Memory B cell (primary cell): ENCODE results near the gene DEFB119.
"Not testable (repeated sequence)": the region's sequence is repeated elsewhere in the genome, so short reads cannot be mapped to it uniquely, and the experiment has no call there.

ENCODE experiments used
- ATAC-seq: fragments of 150-1000 bp; cut with Tn5 transposase; 2 replicates; pipeline ENCODE4 v1.10.0; 2021; ENCODE audit warnings: low read depth, mild to moderate bottlenecking, moderate library complexity
- DNase-seq, 2 donors: peaks; one replicate each; pipeline ENCODE4 v3.0.0; 2022; ENCODE audit warnings: low spot score in 2 of 2
- H3K27ac Mint-ChIP-seq: one replicate; pipeline ENCODE4 v1.8.0; 2022; ENCODE audit warnings: mild to moderate bottlenecking, moderate library complexity, mixed read lengths
- H3K27me3 Mint-ChIP-seq: one replicate; pipeline ENCODE4 v1.8.0; 2022; ENCODE audit warnings: mixed read lengths
- H3K36me3 Mint-ChIP-seq: one replicate; pipeline ENCODE4 v1.8.0; 2022; ENCODE audit warnings: mild to moderate bottlenecking, mixed read lengths
- H3K4me1 Mint-ChIP-seq: one replicate; pipeline ENCODE4 v1.8.0; 2022; ENCODE audit warnings: mixed read lengths
- H3K4me3 Mint-ChIP-seq: one replicate; pipeline ENCODE4 v1.8.0; 2022; ENCODE audit warnings: mild to moderate bottlenecking, moderate library complexity, mixed read lengths
- H3K9me3 Mint-ChIP-seq: one replicate; pipeline ENCODE4 v1.8.0; 2022; ENCODE audit warnings: mixed read lengths

DEFB119 gene, protein sequence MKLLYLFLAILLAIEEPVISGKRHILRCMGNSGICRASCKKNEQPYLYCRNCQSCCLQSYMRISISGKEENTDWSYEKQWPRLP

GRCh38 chr20:31390490-31390889, at the start of gene DEFB119:
TSS of gene DEFB119 (minus strand) at chr20:31390590. CDS start at chr20:31390483, 107 bp downstream.
- Mint-ChIP-seq H3K4me3 (no peak within 1 kb of the TSS), H3K27me3 (peaks cover 15% of the 10 kb centered on the region), H3K4me1 (no peaks in the 10 kb centered on the region), H3K27ac (no peak within 1 kb of the TSS), H3K9me3 (peaks cover 4% of the 10 kb centered on the region), H3K36me3 (no peaks in the 10 kb centered on the region)
- DNase-seq (no peak), ATAC-seq (no peak)

GRCh38 chr20:31430568-31431115, 40.3 kb upstream of the DEFB119 start:
- ATAC-seq, result no peak
- H3K27ac Mint-ChIP-seq, result no peak overlapping the region
- peaks cover 4% of the 10 kb centered on the region for H3K9me3 Mint-ChIP-seq
- no peak for DNase-seq
- H3K27me3 Mint-ChIP-seq, result peaks cover 4% of the 10 kb centered on the region
- no peak overlapping the region for H3K4me3 Mint-ChIP-seq
- H3K4me1 Mint-ChIP-seq, result no peaks in the 10 kb centered on the region
- H3K36me3 Mint-ChIP-seq, result no peaks in the 10 kb centered on the region

- H3K9me3 Mint-ChIP-seq, ATAC-seq, H3K27me3 Mint-ChIP-seq, H3K4me1 Mint-ChIP-seq, H3K27ac Mint-ChIP-seq, H3K4me3 Mint-ChIP-seq, DNase-seq, H3K36me3 Mint-ChIP-seq: not testable (repeated sequence)
Observed at GRCh38 chr20:31427576-31427975, 37.2 kb upstream of the DEFB119 start.

- H3K4me1 Mint-ChIP-seq, H3K36me3 Mint-ChIP-seq, H3K4me3 Mint-ChIP-seq, H3K9me3 Mint-ChIP-seq, ATAC-seq, DNase-seq, H3K27me3 Mint-ChIP-seq, H3K27ac Mint-ChIP-seq: not testable (repeated sequence)
Observed at GRCh38 chr20:31426891-31427551, 36.6 kb upstream of the DEFB119 start.

GRCh38 chr20:31425797-31426196, 35.4 kb upstream of the DEFB119 start:
- Mint-ChIP-seq H3K27ac (no peak overlapping the region), H3K36me3 (no peaks in the 10 kb centered on the region), H3K9me3 (peaks cover 4% of the 10 kb centered on the region), H3K4me3 (no peak overlapping the region), H3K27me3 (no peaks in the 10 kb centered on the region), H3K4me1 (no peaks in the 10 kb centered on the region)
- no peak for ATAC-seq
- DNase-seq, result no peak

GRCh38 chr20:31418307-31418706, 27.9 kb upstream of the DEFB119 start:
- no peak overlapping the region for H3K4me3 Mint-ChIP-seq
- peaks cover 2% of the 10 kb centered on the region for H3K9me3 Mint-ChIP-seq
- ATAC-seq (no peak), DNase-seq (no peak)
- H3K27me3 Mint-ChIP-seq, result peaks cover 4% of the 10 kb centered on the region
- H3K4me1 Mint-ChIP-seq, result no peaks in the 10 kb centered on the region
- H3K27ac Mint-ChIP-seq, result no peak overlapping the region
- H3K36me3 Mint-ChIP-seq, result no peaks in the 10 kb centered on the region

DNA sequence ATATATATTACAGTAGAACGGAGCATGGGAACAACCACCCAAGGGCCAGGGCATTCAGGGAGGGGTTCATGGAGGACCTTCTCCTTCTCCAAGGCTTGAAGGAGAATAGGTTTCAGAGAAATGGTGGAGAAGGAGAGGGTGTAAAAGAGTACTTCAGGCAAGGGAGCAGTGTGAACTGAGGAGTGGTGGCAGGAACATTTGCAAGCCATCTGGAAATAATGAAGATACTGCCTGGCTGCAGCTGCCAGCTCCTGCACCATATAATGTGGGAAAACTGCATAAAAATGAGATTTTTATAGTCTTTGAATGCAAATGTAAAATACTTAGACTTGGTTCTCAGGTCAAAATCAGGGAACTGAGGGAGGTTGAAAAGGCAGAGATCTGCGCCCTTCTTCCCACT, 25.3 kb upstream of the DEFB119 start:
- ATAC-seq (no peak), DNase-seq (no peak)
- H3K4me1 Mint-ChIP-seq, result no peaks in the 10 kb centered on the region
- no peaks in the 10 kb centered on the region for H3K36me3 Mint-ChIP-seq
- H3K27me3 Mint-ChIP-seq, result peaks cover 4% of the 10 kb centered on the region
- H3K27ac Mint-ChIP-seq, result no peak overlapping the region
- peaks cover 2% of the 10 kb centered on the region for H3K9me3 Mint-ChIP-seq
- H3K4me3 Mint-ChIP-seq, result no peak overlapping the region

GRCh38 chr20:31414381-31414780, 24.0 kb upstream of the DEFB119 start:
- no peak for DNase-seq
- H3K36me3 Mint-ChIP-seq, result no peaks in the 10 kb centered on the region
- no peak for ATAC-seq
- no peak overlapping the region for H3K27ac Mint-ChIP-seq
- H3K27me3 Mint-ChIP-seq, result peaks cover 5% of the 10 kb centered on the region
- H3K4me1 Mint-ChIP-seq, result no peaks in the 10 kb centered on the region
- H3K4me3 Mint-ChIP-seq, result no peak overlapping the region
- peaks cover 3% of the 10 kb centered on the region for H3K9me3 Mint-ChIP-seq

- Mint-ChIP-seq H3K27ac (no peak overlapping the region), H3K27me3 (peaks cover 8% of the 10 kb centered on the region), H3K9me3 (peaks cover 1% of the 10 kb centered on the region), H3K4me3 (no peak overlapping the region), H3K36me3 (no peaks in the 10 kb centered on the region), H3K4me1 (no peaks in the 10 kb centered on the region)
- DNase-seq (no peak), ATAC-seq (no peak)
Observed at GRCh38 chr20:31410011-31410410, 19.6 kb upstream of the DEFB119 start.

- H3K36me3 Mint-ChIP-seq, result no peaks in the 10 kb centered on the region
- no peak within 1 kb of the TSS for H3K4me3 Mint-ChIP-seq
- no peak within 1 kb of the TSS for H3K27ac Mint-ChIP-seq
- DNase-seq, result no peak
- no peak for ATAC-seq
- H3K9me3 Mint-ChIP-seq, result peaks cover 1% of the 10 kb centered on the region
- no peaks in the 10 kb centered on the region for H3K4me1 Mint-ChIP-seq
- peaks cover 4% of the 10 kb centered on the region for H3K27me3 Mint-ChIP-seq
Observed at GRCh38 chr20:31406115-31406514, 15.7 kb upstream of the DEFB119 start, which contains the start of gene DEFB121. TSS of gene DEFB121 (minus strand) at chr20:31406215. CDS start at chr20:31406152, 63 bp downstream.

GRCh38 chr20:31403886-31404285, 13.5 kb upstream of the DEFB119 start:
- no peaks in the 10 kb centered on the region for H3K36me3 Mint-ChIP-seq
- H3K27me3 Mint-ChIP-seq, result peaks cover 8% of the 10 kb centered on the region
- H3K4me1 Mint-ChIP-seq, result no peaks in the 10 kb centered on the region
- ATAC-seq, result no peak
- no peak overlapping the region for H3K4me3 Mint-ChIP-seq
- no peak overlapping the region for H3K27ac Mint-ChIP-seq
- no peak for DNase-seq
- peaks cover 1% of the 10 kb centered on the region for H3K9me3 Mint-ChIP-seq

GRCh38 chr20:31394900-31395299, 4.5 kb upstream of the DEFB119 start:
- no peak overlapping the region for H3K27ac Mint-ChIP-seq
- peaks cover 2% of the 10 kb centered on the region for H3K4me1 Mint-ChIP-seq
- peaks cover 15% of the 10 kb centered on the region for H3K27me3 Mint-ChIP-seq
- H3K4me3 Mint-ChIP-seq, result no peak overlapping the region
- no peak for ATAC-seq
- peaks cover 1% of the 10 kb centered on the region for H3K36me3 Mint-ChIP-seq
- peaks cover 3% of the 10 kb centered on the region for H3K9me3 Mint-ChIP-seq
- no peak for DNase-seq

DNA sequence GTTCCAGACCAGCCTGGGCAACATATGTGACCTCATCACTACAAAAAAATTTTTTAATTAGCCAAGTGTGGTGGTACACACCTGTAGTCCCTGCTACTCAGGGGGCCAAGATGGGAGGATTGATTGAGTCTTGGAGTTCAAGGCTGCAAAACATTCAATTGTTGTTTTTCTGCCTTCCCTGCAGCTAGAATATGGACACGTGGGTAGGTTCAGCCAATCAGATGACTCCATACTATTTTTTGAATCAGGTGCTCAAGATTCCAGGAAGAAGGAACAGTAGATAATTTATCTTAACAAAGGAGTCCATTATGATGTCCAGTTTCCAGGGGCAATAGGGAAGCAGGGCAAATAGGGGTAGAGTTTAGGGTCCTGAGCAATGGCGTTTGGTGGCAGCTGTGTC, 2.4 kb upstream of the DEFB119 start:
- Mint-ChIP-seq H3K36me3 (peaks cover 1% of the 10 kb centered on the region), H3K27me3 (peaks cover 12% of the 10 kb centered on the region), H3K27ac (no peak overlapping the region), H3K4me3 (no peak overlapping the region), H3K4me1 (peaks cover 2% of the 10 kb centered on the region), H3K9me3 (peaks cover 2% of the 10 kb centered on the region)
- ATAC-seq (no peak), DNase-seq (no peak)

DNA sequence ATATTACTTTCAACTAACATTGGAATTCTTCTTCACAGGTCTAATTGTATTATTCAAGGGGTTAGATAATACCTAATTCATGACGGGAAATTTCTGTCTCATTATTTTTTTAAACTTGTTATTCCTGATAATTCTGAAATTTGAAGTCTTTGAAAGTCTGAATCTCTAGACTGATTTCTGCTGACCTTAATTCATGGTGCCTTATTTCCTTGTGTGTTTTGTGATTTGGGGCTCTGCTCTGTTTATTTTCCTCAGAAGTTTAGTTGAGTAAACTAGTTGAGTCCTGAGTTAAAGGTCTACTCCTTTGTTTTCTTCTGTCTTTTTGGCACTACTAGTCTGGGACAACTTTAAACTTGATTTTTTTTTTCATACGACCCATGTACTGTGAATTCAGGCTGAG, 16.0 kb downstream of the DEFB119 start:
- Mint-ChIP-seq H3K27me3 (peaks cover 4% of the 10 kb centered on the region), H3K4me1 (no peaks in the 10 kb centered on the region), H3K27ac (no peak overlapping the region), H3K9me3 (peaks cover 7% of the 10 kb centered on the region), H3K36me3 (peaks cover 2% of the 10 kb centered on the region), H3K4me3 (no peak overlapping the region)
- no peak for ATAC-seq
- no peak for DNase-seq

- DNase-seq (no peak), ATAC-seq (no peak)
- no peak within 1 kb of the TSS for H3K4me3 Mint-ChIP-seq
- no peaks in the 10 kb centered on the region for H3K4me1 Mint-ChIP-seq
- H3K9me3 Mint-ChIP-seq, result peaks cover 6% of the 10 kb centered on the region
- peaks cover 4% of the 10 kb centered on the region for H3K27me3 Mint-ChIP-seq
- H3K27ac Mint-ChIP-seq, result no peak within 1 kb of the TSS
- no peaks in the 10 kb centered on the region for H3K36me3 Mint-ChIP-seq
Observed at GRCh38 chr20:31368301-31368700, 22.1 kb downstream of the DEFB119 start, which contains the start of gene DEFB118. TSS of gene DEFB118 (plus strand) at chr20:31368601. CDS start at chr20:31368651, 50 bp downstream.
